ENCODE results near the gene MMP11.

The MMP11 gene

DNA sequence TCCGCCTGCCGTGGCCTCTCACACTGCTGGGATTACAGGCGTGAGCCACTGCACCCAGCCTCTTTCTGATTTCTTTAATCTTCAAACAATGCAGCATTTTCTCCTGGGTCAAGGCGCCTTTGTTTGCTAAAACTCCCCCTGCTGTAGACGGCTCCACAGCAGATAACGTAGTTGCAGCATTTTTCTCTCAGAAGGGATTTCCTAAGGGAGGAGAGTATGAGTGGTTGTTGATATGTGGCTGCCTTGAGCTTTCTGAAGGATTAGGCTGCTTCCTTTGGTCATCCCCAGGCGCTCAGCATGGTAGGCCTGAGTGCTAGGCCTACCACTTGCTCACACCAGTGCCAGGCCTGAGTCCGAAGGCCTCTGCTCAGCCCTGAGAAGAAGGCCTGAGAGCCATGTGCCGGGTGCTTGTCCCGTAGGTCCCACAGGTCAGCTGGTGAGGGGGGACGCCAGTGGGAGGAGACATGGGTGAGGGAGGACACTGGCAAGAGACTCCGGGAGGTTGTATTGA, 32.2 kb downstream of the MMP11 start:
- TF ChIP-seq ZFX (IDR thresholded peaks at IDR 0.05; ENCODE audit: borderline replicate concordance), result no peak
- TF ChIP-seq, protein P1, sequence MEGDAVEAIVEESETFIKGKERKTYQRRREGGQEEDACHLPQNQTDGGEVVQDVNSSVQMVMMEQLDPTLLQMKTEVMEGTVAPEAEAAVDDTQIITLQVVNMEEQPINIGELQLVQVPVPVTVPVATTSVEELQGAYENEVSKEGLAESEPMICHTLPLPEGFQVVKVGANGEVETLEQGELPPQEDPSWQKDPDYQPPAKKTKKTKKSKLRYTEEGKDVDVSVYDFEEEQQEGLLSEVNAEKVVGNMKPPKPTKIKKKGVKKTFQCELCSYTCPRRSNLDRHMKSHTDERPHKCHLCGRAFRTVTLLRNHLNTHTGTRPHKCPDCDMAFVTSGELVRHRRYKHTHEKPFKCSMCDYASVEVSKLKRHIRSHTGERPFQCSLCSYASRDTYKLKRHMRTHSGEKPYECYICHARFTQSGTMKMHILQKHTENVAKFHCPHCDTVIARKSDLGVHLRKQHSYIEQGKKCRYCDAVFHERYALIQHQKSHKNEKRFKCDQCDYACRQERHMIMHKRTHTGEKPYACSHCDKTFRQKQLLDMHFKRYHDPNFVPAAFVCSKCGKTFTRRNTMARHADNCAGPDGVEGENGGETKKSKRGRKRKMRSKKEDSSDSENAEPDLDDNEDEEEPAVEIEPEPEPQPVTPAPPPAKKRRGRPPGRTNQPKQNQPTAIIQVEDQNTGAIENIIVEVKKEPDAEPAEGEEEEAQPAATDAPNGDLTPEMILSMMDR (IDR thresholded peaks at IDR 0.05), result no peak
- no peak overlapping the region for H3K27ac ChIP-seq

DNA sequence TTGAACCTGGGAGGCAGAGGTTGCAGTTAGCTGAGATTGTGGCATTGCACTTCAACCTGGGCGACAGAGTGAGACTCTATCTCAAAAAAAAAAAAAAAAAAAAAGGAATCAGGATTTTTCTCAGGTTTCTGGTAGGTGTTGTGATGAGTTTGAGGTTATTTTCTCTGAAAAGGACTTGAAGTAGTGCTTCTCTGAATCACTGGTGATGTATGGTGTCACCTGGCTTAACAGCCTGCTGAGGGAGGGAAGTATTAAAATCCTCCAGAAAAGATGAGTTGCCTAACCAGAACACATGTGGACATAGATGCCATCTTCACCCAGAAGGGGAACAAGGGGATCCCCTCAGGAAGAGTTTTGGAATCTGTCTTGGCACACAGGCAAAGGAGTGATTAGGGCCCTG, 34.2 kb downstream of the MMP11 start:
- H3K27ac ChIP-seq, result no peak overlapping the region
- TF ChIP-seq, protein P1 (IDR thresholded peaks at IDR 0.05), result no peak
- no peak for TF ChIP-seq ZFX (IDR thresholded peaks at IDR 0.05; ENCODE audit: borderline replicate concordance)

DNA sequence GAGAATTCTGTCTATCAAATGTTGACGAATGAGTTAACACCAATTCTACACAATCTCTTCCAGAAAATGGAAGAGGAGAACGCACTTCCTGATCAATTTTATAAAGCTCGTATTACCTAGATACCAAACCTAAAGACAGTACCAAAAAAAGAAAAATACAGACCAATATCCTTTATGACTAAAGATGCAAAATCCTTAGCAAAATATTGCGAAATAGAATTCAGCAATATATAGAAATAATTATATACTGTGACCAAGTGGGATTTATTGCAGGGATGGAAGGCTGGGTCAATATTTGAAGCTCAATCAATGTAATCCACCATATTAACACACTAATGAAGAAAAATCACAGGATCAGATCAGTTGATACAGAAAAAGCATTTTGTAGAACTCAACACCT, 39.7 kb downstream of the MMP11 start:
- H3K27ac ChIP-seq, result no peak overlapping the region
- no peak for TF ChIP-seq ZFX (IDR thresholded peaks at IDR 0.05; ENCODE audit: borderline replicate concordance)
- TF ChIP-seq, protein P1 (IDR thresholded peaks at IDR 0.05), result no peak

DNA sequence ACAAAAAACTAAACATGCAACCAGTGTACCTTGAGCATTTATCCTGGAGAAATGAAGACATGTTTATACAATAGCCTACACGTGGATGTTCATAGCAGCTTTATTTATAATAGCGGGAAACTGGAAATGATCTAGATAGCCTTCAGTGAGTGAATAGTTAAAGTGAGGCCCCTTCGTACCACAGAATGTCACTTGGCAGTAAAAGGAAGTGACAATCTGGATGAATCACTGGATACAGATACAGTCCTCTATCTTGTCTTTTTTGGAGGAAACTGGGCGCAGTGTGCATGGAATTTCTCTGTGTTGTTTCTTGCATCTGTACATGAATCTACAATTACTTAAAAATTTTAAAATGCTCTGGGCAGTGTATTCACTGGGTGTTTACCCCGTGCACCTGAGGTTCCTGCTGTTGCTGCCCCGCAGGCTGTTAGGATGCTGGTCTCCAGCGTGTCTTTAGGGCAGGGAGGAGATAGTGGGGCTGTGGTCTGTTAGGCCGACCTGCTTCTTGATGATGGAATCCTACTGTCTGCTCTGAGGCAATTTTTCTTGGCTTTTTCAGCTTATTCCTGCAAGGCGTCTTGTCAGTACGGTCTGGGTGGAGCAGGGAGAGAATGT, 43.0 kb downstream of the MMP11 start:
- no peak overlapping the region for H3K27ac ChIP-seq
- TF ChIP-seq, protein P1 (IDR thresholded peaks at IDR 0.05), result no peak
- no peak for TF ChIP-seq ZFX (IDR thresholded peaks at IDR 0.05; ENCODE audit: borderline replicate concordance)

DNA sequence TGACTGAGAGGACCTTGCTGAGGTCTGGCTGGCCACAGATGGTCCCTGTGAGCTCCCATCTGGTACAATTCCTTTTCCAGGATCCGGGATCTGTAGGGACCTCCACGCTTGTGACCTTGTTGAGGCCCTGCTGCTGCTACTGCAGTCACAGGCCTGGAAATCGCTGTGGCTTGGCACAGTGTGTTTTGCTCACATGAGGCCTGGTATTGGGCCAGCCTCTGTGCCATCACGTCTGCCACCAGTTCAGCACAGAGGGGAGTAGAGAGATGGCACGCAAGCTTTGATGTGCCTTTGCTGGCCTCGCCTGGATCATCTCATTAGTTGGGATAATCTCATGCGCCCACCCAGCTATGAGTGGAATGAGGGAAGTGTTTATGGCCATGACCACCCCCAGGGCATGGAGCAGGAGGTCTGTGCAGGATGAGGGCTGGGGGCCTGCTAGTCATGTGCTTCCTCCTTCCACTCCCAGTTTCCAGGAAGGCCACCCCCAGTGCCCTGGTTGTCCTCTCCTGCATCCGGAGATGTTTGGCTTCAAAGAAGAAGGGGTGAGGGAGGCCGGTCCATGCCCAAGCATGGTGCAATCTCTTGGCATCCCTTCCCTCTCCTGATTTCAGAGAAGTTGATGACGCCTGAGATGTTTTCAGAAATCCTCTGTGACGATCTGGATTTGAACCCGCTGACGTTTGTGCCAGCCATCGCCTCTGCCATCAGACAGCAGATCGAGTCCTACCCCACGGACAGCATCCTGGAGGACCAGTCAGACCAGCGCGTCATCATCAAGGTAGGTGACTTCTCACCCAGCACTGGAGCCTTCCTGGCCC, 43.7 kb downstream of the MMP11 start:
- TF ChIP-seq, protein P1 (IDR thresholded peaks at IDR 0.05), result no peak
- no peak for TF ChIP-seq ZFX (IDR thresholded peaks at IDR 0.05; ENCODE audit: borderline replicate concordance)
- no peak overlapping the region for H3K27ac ChIP-seq

DNA sequence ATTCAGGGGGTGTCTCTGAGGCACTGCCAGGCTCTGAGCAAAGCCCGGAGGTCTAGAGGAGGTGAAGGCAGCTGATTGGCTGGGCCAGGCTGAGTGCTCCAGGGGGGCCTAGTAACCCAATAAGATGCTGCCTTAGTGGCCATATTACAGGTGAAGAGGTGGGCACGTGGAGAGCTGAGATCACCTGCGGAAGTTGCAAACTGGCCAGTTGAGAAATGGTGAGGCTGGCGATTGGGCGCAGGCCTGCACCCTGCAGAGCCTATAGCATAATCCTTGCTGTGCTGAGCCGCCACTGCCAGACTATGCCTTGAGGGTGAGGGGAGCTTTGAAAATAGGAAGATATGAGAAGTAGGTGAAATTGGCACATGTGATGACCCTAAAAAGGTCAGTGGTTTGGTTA, 44.5 kb downstream of the MMP11 start:
- TF ChIP-seq, protein P1 (IDR thresholded peaks at IDR 0.05), result no peak
- TF ChIP-seq ZFX (IDR thresholded peaks at IDR 0.05; ENCODE audit: borderline replicate concordance), result no peak
- H3K27ac ChIP-seq, result no peak overlapping the region

DNA sequence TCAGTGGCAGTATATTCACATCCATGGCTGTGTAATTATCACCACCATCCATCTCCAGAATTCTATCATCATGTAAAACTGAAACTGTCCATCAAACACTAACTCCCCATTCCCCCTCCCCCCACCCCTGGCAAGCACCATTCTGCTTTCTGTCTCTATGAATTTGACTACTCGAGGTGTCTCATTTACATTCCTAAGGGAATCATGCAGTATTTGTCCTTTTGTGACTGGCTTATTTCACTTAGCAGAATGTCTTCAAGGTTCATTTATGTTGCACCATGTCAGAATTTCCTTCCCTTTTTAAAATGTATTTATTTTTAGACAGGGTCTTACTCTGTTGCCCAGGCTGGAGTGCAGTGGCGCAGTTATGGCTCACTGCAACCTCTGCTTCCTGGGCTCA, 45.9 kb downstream of the MMP11 start:
- TF ChIP-seq, protein P1 (IDR thresholded peaks at IDR 0.05), result no peak
- TF ChIP-seq ZFX (IDR thresholded peaks at IDR 0.05; ENCODE audit: borderline replicate concordance), result no peak
- H3K27ac ChIP-seq, result no peak overlapping the region
